HCT116 (cell line): ENCODE measurements around the gene FECH. TPM values are rescaled to one million over a fixed set of nuclear protein-coding genes. Genes with fewer than 3 reads are reported as not detected.

Experiments used
- ATAC-seq: fragments of 200-7000 bp; cut with Tn5 transposase; 2 replicates; pipeline ENCODE4 v1.9.1; 2020; ENCODE audit warnings: mild to moderate bottlenecking, moderate library complexity
- BruUV-seq: library from RNA; stranded (reverse); fragments of 400-500 nt; replicated peaks from 2 replicates; lab custom pipeline; 2021; lab: Mats Ljungman, UMichigan
- CTCF ChIA-PET: fragments of 300-600 bp; sonication (Branson Sonifier 250); formaldehyde crosslinking; loops from one replicate; lab custom pipeline; 2021; ENCODE audit warnings: antibody characterized with exemption; lab: Charles Lee
- POLR2A ChIA-PET: fragments of 300-600, 350-600 bp; sonication (Branson Sonifier 250); formaldehyde crosslinking; loops from one replicate; lab custom pipeline; 2021; ENCODE audit warnings: antibody characterized with exemption; lab: Charles Lee
- RAD21 ChIA-PET, 2 experiments: fragments of 300-600 bp; sonication (Branson Sonifier 250); formaldehyde crosslinking; loops; one replicate each; lab custom pipeline; 2023; ENCODE audit warnings: low total read pairs in 2 of 2; ENCODE audit not compliant: uncharacterized antibody in 2 of 2, unreplicated experiment in 2 of 2, low non-redundant PET in 1 of 2; lab: Charles Lee
- DNase-seq: peaks from one replicate; pipeline ENCODE4 v3.0.0-alpha.2; 2010; ENCODE audit warnings: low read depth, low spot score
- H2AFZ ChIP-seq: fragments of 200-600 bp; shearing (Covaris generic), sonication (generic); 2 replicates; pipeline ENCODE4 v1.6.1; 2017; ENCODE audit warnings: low read depth, mixed run types, mixed read lengths, antibody characterized with exemption, low read length; ENCODE audit not compliant: poor library complexity, severe bottlenecking
- H3K27ac ChIP-seq: 2 replicates; pipeline ENCODE4 v1.5.1; 2012; ENCODE audit warnings: low read depth, low read length
- H3K27me3 ChIP-seq: fragments of 200-600 bp; sonication (generic); 2 replicates; pipeline ENCODE4 v1.6.1; 2016; ENCODE audit warnings: mixed run types, low read length, mixed read lengths; ENCODE audit not compliant: insufficient read depth
- H3K36me3 ChIP-seq, 2 experiments: fragments of 200-500 bp in 1 of 2; fragments of 200-600 bp in 1 of 2; sonication (Bioruptor generic) in 1 of 2; sonication (generic) in 1 of 2; 2 replicates each; pipeline versions ENCODE4 v1.5.1 to v1.6.1; 2014 to 2016; ENCODE audit warnings: low read length in 2 of 2, inconsistent platforms in 1 of 2, mixed read lengths in 1 of 2, mixed run types in 1 of 2; ENCODE audit not compliant: insufficient read depth in 2 of 2, control insufficient read depth in 1 of 2
- H3K4me1 ChIP-seq, 2 experiments: fragments of 200-600 bp in 1 of 2; sonication (generic) in 1 of 2; 2 replicates each; pipeline versions ENCODE4 v1.5.1 to v1.6.1; 2012 to 2017; ENCODE audit warnings: low read length in 2 of 2, inconsistent platforms in 1 of 2, mild to moderate bottlenecking in 1 of 2, mixed read lengths in 1 of 2, mixed run types in 1 of 2, moderate library complexity in 1 of 2; ENCODE audit not compliant: insufficient read depth in 2 of 2, control insufficient read depth in 1 of 2
- H3K4me2 ChIP-seq: fragments of 200-600 bp; sonication (generic); 2 replicates; pipeline ENCODE4 v1.6.1; 2017; ENCODE audit warnings: mixed run types, low read length, mixed read lengths
- H3K4me3 ChIP-seq, 2 experiments: fragments of 200-600 bp in 1 of 2; sonication (generic) in 1 of 2; replicated peaks in 1 of 2; 2 replicates each; pipeline ENCODE4 v1.5.1; 2011 to 2016; ENCODE audit warnings: low read length in 2 of 2, control low read depth in 1 of 2, low read depth in 1 of 2, mild to moderate bottlenecking in 1 of 2, mixed read lengths in 1 of 2, mixed run types in 1 of 2
- H3K79me2 ChIP-seq: fragments of 200-600 bp; sonication (generic); 2 replicates; pipeline ENCODE4 v1.6.1; 2017; ENCODE audit warnings: mild to moderate bottlenecking, mixed run types, low read length, moderate library complexity, mixed read lengths; ENCODE audit not compliant: insufficient read depth
- H3K9ac ChIP-seq: fragments of 200-600 bp; sonication (generic); 2 replicates; pipeline ENCODE4 v1.6.1; 2016; ENCODE audit warnings: low read length, mixed read lengths
- H3K9me2 ChIP-seq: fragments of 200-600 bp; sonication (generic), shearing (Covaris generic); 2 replicates; pipeline ENCODE4 v1.6.1; 2017; ENCODE audit warnings: mixed run types, mild to moderate bottlenecking, moderate library complexity; ENCODE audit not compliant: insufficient read depth
- H3K9me3 ChIP-seq, 2 experiments: fragments of 200-500 bp in 1 of 2; fragments of 200-600 bp in 1 of 2; sonication (Bioruptor generic) in 1 of 2; sonication (generic) in 1 of 2; 2 replicates each; pipeline ENCODE4 v1.6.1; 2014 to 2017; ENCODE audit warnings: low read length in 2 of 2, mixed read lengths in 2 of 2, inconsistent platforms in 1 of 2, low read depth in 1 of 2, mild to moderate bottlenecking in 1 of 2, mixed run types in 1 of 2, moderate library complexity in 1 of 2; ENCODE audit not compliant: control insufficient read depth in 1 of 2, insufficient read depth in 1 of 2
- H4K20me1 ChIP-seq: fragments of 200-600 bp; sonication (generic), shearing (Covaris generic); 2 replicates; pipeline ENCODE4 v1.6.1; 2017; ENCODE audit warnings: mixed run types, mild to moderate bottlenecking, moderate library complexity; ENCODE audit not compliant: insufficient read depth
- CEBPB ChIP-seq: IDR thresholded peaks from 2 replicates; pipeline ENCODE4 v1.6.1; 2012; ENCODE audit warnings: low read depth
- CTCF ChIP-seq, 3 experiments: fragments of 200-600 bp in 1 of 3; sonication (generic) in 1 of 3; IDR thresholded peaks in 2 of 3; conservative IDR thresholded peaks in 1 of 3; 2 replicates each; pipeline ENCODE4 v1.5.1; 2012 to 2017; ENCODE audit warnings: low read depth in 2 of 3, low read length in 2 of 3, antibody characterized with exemption in 1 of 3, borderline replicate concordance in 1 of 3, control low read depth in 1 of 3, mild to moderate bottlenecking in 1 of 3, mixed read lengths in 1 of 3, mixed run types in 1 of 3, moderate library complexity in 1 of 3; ENCODE audit not compliant: insufficient read depth in 1 of 3
- EZH2 ChIP-seq: fragments of 200-600 bp; sonication (generic); IDR thresholded peaks from 2 replicates; pipeline ENCODE4 v1.6.1; 2017; ENCODE audit warnings: antibody characterized with exemption, mixed run types
- JUND ChIP-seq: IDR thresholded peaks from 2 replicates; pipeline ENCODE4 v1.6.1; 2012
- POLR2A ChIP-seq: IDR thresholded peaks from 2 replicates; pipeline ENCODE4 v1.7.0; 2011; ENCODE audit warnings: borderline replicate concordance; ENCODE audit not compliant: insufficient read depth, insufficient read length; ENCODE audit errors: extremely low read depth
- POLR2AphosphoS5 ChIP-seq: IDR thresholded peaks from 2 replicates; pipeline ENCODE4 v1.6.1; 2011; ENCODE audit warnings: mild to moderate bottlenecking, low read depth, low read length, moderate library complexity
- RAD21 ChIP-seq: IDR thresholded peaks from 2 replicates; pipeline ENCODE4 v1.6.1; 2012; ENCODE audit warnings: low read depth, mild to moderate bottlenecking
- SIN3A ChIP-seq: IDR thresholded peaks from 2 replicates; pipeline ENCODE4 v1.6.1; 2012; ENCODE audit warnings: low read depth
- TCF7L2 ChIP-seq: IDR thresholded peaks from 2 replicates; pipeline ENCODE4 v1.7.0; 2011; ENCODE audit warnings: borderline replicate concordance, inconsistent platforms; ENCODE audit not compliant: insufficient read depth, insufficient read length; ENCODE audit errors: extremely low read depth
- YY1 ChIP-seq: IDR thresholded peaks from 2 replicates; pipeline ENCODE4 v1.6.1; 2011; ENCODE audit warnings: low read length, low read depth, moderate library complexity, mild to moderate bottlenecking; ENCODE audit not compliant: insufficient replicate concordance; ENCODE audit errors: extremely low read depth
- ZBTB33 ChIP-seq: IDR thresholded peaks from 2 replicates; pipeline ENCODE4 v1.6.1; 2011; ENCODE audit warnings: mild to moderate bottlenecking, low read length, moderate library complexity; ENCODE audit not compliant: insufficient replicate concordance; ENCODE audit errors: extremely low read depth
- ZFX ChIP-seq: fragments of 450-650 bp; IDR thresholded peaks from 2 replicates; pipeline ENCODE4 v1.6.1; 2017
- intact Hi-C: fragments of 100-400 bp; cut with micrococcal nuclease; formaldehyde crosslinking; loops from 2 replicates; pipeline ENCODE4 v1.10.0; 2022
- total RNA-seq: library from RNA; stranded (reverse); gene quantifications from one replicate; pipeline ENCODE4 v1.2.1, GENCODE V29; 2021; ENCODE audit not compliant: unreplicated experiment

Gene FECH
- total RNA-seq, 1 experiment from 2014 or later, result 42.7 TPM

- H3K79me2 ChIP-seq, result peaks cover 13% of the 10 kb centered on the region
- peak overlapping the region; percentile 76 for H2AFZ ChIP-seq
- peak overlapping the region; percentile 65 for H3K27ac ChIP-seq
- peak in 2 of 3 experiments; percentile 64 to 74; a peak in 4 of 6 replicates for TF ChIP-seq CTCF (IDR thresholded peaks at IDR 0.05 in 2 of 3, conservative IDR thresholded peaks at IDR 0.05 in 1 of 3; ENCODE audit: borderline replicate concordance in 1 of 3, insufficient read depth in 1 of 3, low read depth in 2 of 3, low read length in 2 of 3)
- TF ChIP-seq SIN3A, result no peak
- TF ChIP-seq EZH2, result no peak
- TF ChIP-seq JUND, result no peak
- no peak for TF ChIP-seq RAD21
- TF ChIP-seq CEBPB, result no peak
- peak; percentile 100 for TF ChIP-seq YY1
- TF ChIP-seq ZFX, result peak; percentile 30; the same call in 1 of the 2 replicates
- TF ChIP-seq ZBTB33, result peak; percentile 87
- peak; percentile 63 for TF ChIP-seq POLR2A
- peak; percentile 81 for TF ChIP-seq TCF7L2
- TF ChIP-seq POLR2AphosphoS5, result peak; percentile 72
- no peaks in the 10 kb centered on the region for H4K20me1 ChIP-seq
- no peaks in the 10 kb centered on the region for H3K9me3 ChIP-seq
- intact Hi-C loops, result loop anchor here (2.0 to 5.0 kb wide), 2 partner anchors 173 to 412 kb away; partner anchors contain the start of genes ATP8B1 and NEDD4L
- peak overlapping the region; percentile 80 for H3K9ac ChIP-seq
- ChIA-PET POLR2A (interaction anchor here (1.7 kb wide), 1 partner anchor 8 kb away, joined by 5 read pairs; the partner anchor contains the start of gene NARS1), RAD21 (interaction anchor here in 1 of 2 experiments (0.6 kb wide), 1 partner anchor 228 kb away, joined by 3 read pairs; no protein-coding TSS in a partner anchor), CTCF (interaction anchor here (1.0 kb wide), 1 partner anchor 16 kb away, joined by 3 read pairs; no protein-coding TSS in a partner anchor)
- H3K36me3 ChIP-seq, result no peaks in the 10 kb centered on the region
- H3K9me2 ChIP-seq, result no peaks in the 10 kb centered on the region
- H3K4me3 ChIP-seq, result peak overlapping the region; percentile 80 to 83
- BruUV-seq, result TSS peak; percentile 88
- H3K4me1 ChIP-seq, result peaks cover 0 to 20% of the 10 kb centered on the region in 2 experiments; a peak in 2 of 4 replicates
- H3K4me2 ChIP-seq, result peak overlapping the region; percentile 77
- DNase-seq, result peak; percentile 89
- H3K27me3 ChIP-seq, result no peaks in the 10 kb centered on the region
- ATAC-seq, result peak; percentile 94
These were observed 43.7 kb upstream of the FECH start for GRCh38 chr18:57630002-57630753.
